ENCODE results near the gene COCH. TPM values are rescaled to one million over a fixed set of nuclear protein-coding genes. Genes with fewer than 3 reads are reported as not detected.
"Not testable (repeated sequence)": the region's sequence is repeated elsewhere in the genome, so short reads cannot be mapped to it uniquely, and the experiment has no call there.

COCH gene
- total RNA-seq, 2 donors from 2014 or later: 8.5 to 23.3 TPM

GRCh38 chr14:30888480-30889243, 14.3 kb downstream of the COCH start:
- no peak for TF ChIP-seq CTCF (IDR thresholded peaks at IDR 0.05)
- no peak for TF ChIP-seq POLR2A (IDR thresholded peaks at IDR 0.05)
- no peak for TF ChIP-seq POLR2AphosphoS5 (IDR thresholded peaks at IDR 0.05)
- WGBS: 98% methylated on average over 5 of the region's 5 CpGs
- no peaks in the 10 kb centered on the region for H3K4me1 ChIP-seq (replicated peaks)
- H3K4me3 ChIP-seq: no peak overlapping the region
- DNase-seq (ENCODE audit: low spot score): no peak
- H3K27me3 ChIP-seq (replicated peaks; ENCODE audit: insufficient read depth): no peaks in the 10 kb centered on the region
- H3K27ac ChIP-seq: no peak overlapping the region
- intact Hi-C loops (cut with DNase I): no loop called here
- H3K36me3 ChIP-seq: no peaks in the 10 kb centered on the region
- no peaks in the 10 kb centered on the region for H3K9me3 ChIP-seq

- 72% methylated on average over 4 of the region's 4 CpGs for WGBS
- intact Hi-C loops (cut with DNase I): no loop called here
Observed at GRCh38 chr14:30889244-30889594, 14.9 kb downstream of the COCH start.

GRCh38 chr14:30893819-30894218, 19.5 kb downstream of the COCH start:
- TF ChIP-seq CTCF (IDR thresholded peaks at IDR 0.05) (no peak), POLR2AphosphoS5 (IDR thresholded peaks at IDR 0.05) (no peak)
- intact Hi-C loops (cut with DNase I): no loop called here

More at GRCh38 chr14:30889244-30889594, 14.9 kb downstream of the COCH start:
- no peak for TF ChIP-seq CTCF (IDR thresholded peaks at IDR 0.05)
- TF ChIP-seq POLR2AphosphoS5 (IDR thresholded peaks at IDR 0.05): no peak
- no peak for TF ChIP-seq POLR2A (IDR thresholded peaks at IDR 0.05)
- no peaks in the 10 kb centered on the region for H3K36me3 ChIP-seq
- H3K4me3 ChIP-seq: no peak overlapping the region
- DNase-seq (ENCODE audit: low spot score): no peak
- H3K9me3 ChIP-seq: no peaks in the 10 kb centered on the region
- no peaks in the 10 kb centered on the region for H3K27me3 ChIP-seq (replicated peaks; ENCODE audit: insufficient read depth)
- H3K27ac ChIP-seq: no peak overlapping the region
- no peaks in the 10 kb centered on the region for H3K4me1 ChIP-seq (replicated peaks)

GRCh38 chr14:30894923-30895515, 20.7 kb downstream of the COCH start:
- Histone ChIP-seq H3K9me3 (no peaks in the 10 kb centered on the region), H3K4me1 (replicated peaks) (peaks cover 10% of the 10 kb centered on the region), H3K36me3 (no peaks in the 10 kb centered on the region), H3K27me3 (replicated peaks; ENCODE audit: insufficient read depth) (no peaks in the 10 kb centered on the region), H3K4me3 (no peak overlapping the region), H3K27ac (no peak overlapping the region)
- 59% methylated on average over 4 of the region's 4 CpGs for WGBS
- TF ChIP-seq POLR2A (IDR thresholded peaks at IDR 0.05): no peak
- TF ChIP-seq CTCF (IDR thresholded peaks at IDR 0.05): no peak
- no peak for TF ChIP-seq POLR2AphosphoS5 (IDR thresholded peaks at IDR 0.05)
- no peak for DNase-seq (ENCODE audit: low spot score)
- intact Hi-C loops (cut with DNase I): no loop called here

More at GRCh38 chr14:30893819-30894218, 19.5 kb downstream of the COCH start:
- no peaks in the 10 kb centered on the region for H3K36me3 ChIP-seq
- DNase-seq (ENCODE audit: low spot score): no peak
- H3K27ac ChIP-seq: no peak overlapping the region
- 61% methylated on average over 2 of the region's 2 CpGs for WGBS
- no peak overlapping the region for H3K4me3 ChIP-seq
- peaks cover 10% of the 10 kb centered on the region for H3K4me1 ChIP-seq (replicated peaks)
- no peaks in the 10 kb centered on the region for H3K9me3 ChIP-seq
- H3K27me3 ChIP-seq (replicated peaks; ENCODE audit: insufficient read depth): no peaks in the 10 kb centered on the region

DNA sequence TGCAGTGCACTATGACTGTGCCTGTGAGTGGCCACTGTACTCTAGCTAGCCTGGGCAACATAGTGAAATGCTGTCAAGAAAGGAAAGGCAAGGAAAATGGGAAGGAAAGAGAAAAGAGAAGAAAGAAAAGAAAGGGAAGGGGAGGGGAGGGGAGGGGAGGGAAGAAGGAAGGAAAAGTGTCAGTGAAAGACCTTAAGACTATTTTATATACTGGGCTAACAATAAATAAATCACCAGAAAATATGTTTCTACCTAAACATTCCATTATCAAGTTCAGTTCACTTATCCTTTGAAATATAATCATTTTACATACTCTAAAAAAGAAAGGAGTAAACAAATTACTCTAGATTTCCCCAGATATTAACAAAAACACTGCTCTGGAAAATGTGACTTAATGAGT, 22.1 kb downstream of the COCH start:
- no peaks in the 10 kb centered on the region for H3K36me3 ChIP-seq
- DNase-seq (ENCODE audit: low spot score): no peak
- H3K4me1 ChIP-seq (replicated peaks): peaks cover 10% of the 10 kb centered on the region
- no peaks in the 10 kb centered on the region for H3K9me3 ChIP-seq
- H3K27me3 ChIP-seq (replicated peaks; ENCODE audit: insufficient read depth): no peaks in the 10 kb centered on the region
- TF ChIP-seq CTCF (IDR thresholded peaks at IDR 0.05) (no peak), POLR2AphosphoS5 (IDR thresholded peaks at IDR 0.05) (no peak), POLR2A (IDR thresholded peaks at IDR 0.05) (no peak)
- H3K27ac ChIP-seq: peak overlapping the region in 1 of 2 donors; percentile 18
- H3K4me3 ChIP-seq: no peak overlapping the region
- intact Hi-C loops (cut with DNase I): no loop called here

GRCh38 chr14:30897121-30897520, 22.8 kb downstream of the COCH start:
- DNase-seq (ENCODE audit: low spot score); H3K4me3 ChIP-seq; H3K9me3 ChIP-seq; H3K27me3 ChIP-seq (replicated peaks; ENCODE audit: insufficient read depth); intact Hi-C loops (cut with DNase I); H3K36me3 ChIP-seq; H3K27ac ChIP-seq: not testable (repeated sequence)
- 65% methylated on average over 3 of the region's 3 CpGs for WGBS
- H3K4me1 ChIP-seq (replicated peaks): peaks cover 10% of the 10 kb centered on the region

Data from prostate gland (tissue), 2 donors.